Thymus (tissue), 11 donors: ENCODE results near the gene AUH. TPM values are rescaled to one million over a fixed set of nuclear protein-coding genes. Genes with fewer than 3 reads are reported as not detected.

ENCODE experiments used
- DNase-seq, 9 donors: peaks; one replicate each; pipeline ENCODE4 v3.0.0-alpha.2; 2013; ENCODE audit warnings: low spot score in 9 of 9, low read depth in 6 of 9, missing footprints in 1 of 9
- H3K27ac ChIP-seq, 2 donors: one replicate each; pipeline ENCODE4 v1.5.1; 2013; ENCODE audit warnings: control low read depth in 1 of 2, low read depth in 1 of 2, low read length in 1 of 2, mild to moderate bottlenecking in 1 of 2, moderate library complexity in 1 of 2
- H3K27me3 ChIP-seq, 2 donors: one replicate each; pipeline ENCODE4 v1.5.1; 2013; ENCODE audit warnings: low read length in 1 of 2; ENCODE audit not compliant: control insufficient read depth in 2 of 2, insufficient read depth in 1 of 2
- H3K36me3 ChIP-seq, 2 donors: one replicate each; pipeline ENCODE4 v1.5.1; 2013; ENCODE audit warnings: low read length in 1 of 2, mild to moderate bottlenecking in 1 of 2, moderate library complexity in 1 of 2; ENCODE audit not compliant: control insufficient read depth in 2 of 2, insufficient read depth in 2 of 2
- H3K4me1 ChIP-seq, 2 donors: one replicate each; pipeline ENCODE4 v1.5.1; 2013; ENCODE audit warnings: low read length in 2 of 2; ENCODE audit not compliant: control insufficient read depth in 2 of 2, insufficient read depth in 2 of 2
- H3K4me3 ChIP-seq, 2 donors: one replicate each; pipeline ENCODE4 v1.5.1; 2013; ENCODE audit warnings: low read length in 2 of 2, control low read depth in 1 of 2, mild to moderate bottlenecking in 1 of 2
- H3K9me3 ChIP-seq, 2 donors: one replicate each; pipeline ENCODE4 v1.5.1; 2013; ENCODE audit warnings: low read length in 1 of 2, mild to moderate bottlenecking in 1 of 2; ENCODE audit not compliant: control insufficient read depth in 2 of 2, insufficient read depth in 1 of 2
- WGBS: extraction: QIAGEN DNeasy Blood & Tissue Kit; methylation state at CpG from one replicate; pipeline ENCODE4 v1.1.7; 2013; 5-methylcytosine and 5-hydroxymethylcytosine counted together
- polyA plus RNA-seq: library from polyadenylated mRNA; stranded (reverse); fragments of 200-250 nt; gene quantifications from one replicate; pipeline ENCODE4 v1.2.3, GENCODE V29; 2013
- total RNA-seq: library from RNA; stranded (reverse); fragments of 120-200 nt; gene quantifications from one replicate; pipeline ENCODE4 v1.2.4, GENCODE V29; 2013
- donor health status: healthy.

The AUH gene
- total and polyA plus RNA-seq, 2 donors = 14.2 to 41.5 TPM

GRCh38 chr9:91301161-91301560, 60.6 kb downstream of the AUH start:
- no peak for DNase-seq
- Histone ChIP-seq H3K27ac (no peak overlapping the region), H3K4me3 (no peak overlapping the region), H3K36me3 (peaks cover 0 to 2% of the 10 kb centered on the region in 2 donors), H3K9me3 (no peaks in the 10 kb centered on the region), H3K27me3 (no peaks in the 10 kb centered on the region), H3K4me1 (no peaks in the 10 kb centered on the region)
- whole genome bisulfite sequencing = 94% methylated on average over 5 of the region's 5 CpGs

DNA sequence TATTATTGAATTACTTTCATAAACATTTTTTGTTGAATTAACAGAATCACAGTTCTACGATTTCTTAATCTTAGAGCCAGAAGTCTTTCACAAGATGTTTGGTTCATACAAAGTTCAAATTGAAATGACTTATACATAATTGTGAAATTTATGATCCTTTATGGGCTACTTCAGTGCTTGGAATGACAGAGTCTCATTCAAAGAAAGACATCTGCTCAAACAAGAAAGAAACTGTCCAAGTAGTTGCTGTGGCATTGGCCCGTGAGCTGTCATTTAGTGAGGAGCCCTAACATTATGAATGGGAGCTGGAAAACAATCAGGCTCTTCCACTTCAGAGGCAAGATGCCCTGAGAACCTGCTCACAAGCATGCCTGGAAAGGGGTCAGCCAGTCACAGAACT, 63.4 kb downstream of the AUH start:
- no peaks in the 10 kb centered on the region for H3K9me3 ChIP-seq
- H3K4me3 ChIP-seq = no peak overlapping the region
- WGBS = 90% methylated on average over 2 of the region's 2 CpGs
- H3K27me3 ChIP-seq = no peaks in the 10 kb centered on the region
- no peaks in the 10 kb centered on the region for H3K4me1 ChIP-seq
- DNase-seq = no peak
- no peak overlapping the region for H3K27ac ChIP-seq
- H3K36me3 ChIP-seq = peaks cover 7 to 17% of the 10 kb centered on the region in 2 donors

- Histone ChIP-seq H3K36me3 (peaks cover 7 to 17% of the 10 kb centered on the region in 2 donors), H3K9me3 (no peaks in the 10 kb centered on the region), H3K27me3 (no peaks in the 10 kb centered on the region), H3K4me1 (no peaks in the 10 kb centered on the region), H3K27ac (no peak overlapping the region), H3K4me3 (no peak overlapping the region)
- DNase-seq = no peak
- WGBS = 100% methylated on average over 1 of the region's 1 CpG
These were observed 64.4 kb downstream of the AUH start for GRCh38 chr9:91297306-91297705.

DNA sequence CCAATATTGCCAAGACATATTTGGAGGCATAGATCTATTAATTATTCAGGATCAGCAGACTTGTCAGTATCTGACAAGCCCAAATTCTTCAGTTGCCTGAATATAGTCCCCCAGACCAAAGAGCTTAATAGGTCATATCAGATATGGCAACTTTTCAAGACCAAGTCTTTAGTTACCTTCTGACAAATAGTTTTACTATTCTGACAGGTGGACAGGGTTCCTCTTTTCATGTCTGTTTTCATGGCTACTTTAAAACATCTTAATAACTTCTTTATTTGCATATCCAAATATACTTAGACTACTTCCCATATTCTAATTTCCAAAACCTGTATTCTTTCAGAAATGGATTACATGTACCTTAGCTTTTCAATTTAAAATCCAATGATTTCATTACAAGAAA, 65.4 kb downstream of the AUH start:
- Histone ChIP-seq H3K9me3 (no peaks in the 10 kb centered on the region), H3K27me3 (no peaks in the 10 kb centered on the region), H3K4me1 (no peaks in the 10 kb centered on the region), H3K27ac (no peak overlapping the region), H3K4me3 (no peak overlapping the region), H3K36me3 (peaks cover 7 to 20% of the 10 kb centered on the region in 2 donors)
- no peak for DNase-seq

- H3K4me3 ChIP-seq = no peak overlapping the region
- H3K9me3 ChIP-seq = no peaks in the 10 kb centered on the region
- no peak for DNase-seq
- H3K4me1 ChIP-seq = no peaks in the 10 kb centered on the region
- peaks cover 7 to 25% of the 10 kb centered on the region in 2 donors for H3K36me3 ChIP-seq
- no peaks in the 10 kb centered on the region for H3K27me3 ChIP-seq
- no peak overlapping the region for H3K27ac ChIP-seq
- 97% methylated on average over 2 of the region's 2 CpGs for WGBS
These were observed 66.4 kb downstream of the AUH start for GRCh38 chr9:91295357-91295756.

DNA sequence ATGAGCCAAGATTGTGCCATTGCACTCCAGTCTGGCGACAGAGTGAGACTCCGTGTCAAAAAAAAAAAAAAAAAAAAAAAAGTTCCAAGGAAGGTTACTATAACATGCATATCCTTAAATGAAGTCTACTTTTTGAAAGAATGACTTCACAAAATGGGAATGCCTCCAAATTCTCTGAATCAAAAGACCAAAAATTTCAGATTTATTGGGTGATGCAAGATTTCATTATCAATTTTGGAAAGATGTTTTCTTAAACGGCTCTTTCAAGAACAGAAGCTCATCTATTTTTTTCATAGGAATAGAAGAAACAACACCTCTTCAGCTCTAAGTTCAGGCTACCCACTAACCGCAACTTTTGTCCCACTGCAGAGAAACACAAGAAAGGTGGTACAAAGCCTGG, 69.9 kb downstream of the AUH start:
- Histone ChIP-seq H3K36me3 (peaks cover 7 to 27% of the 10 kb centered on the region in 2 donors), H3K27me3 (no peaks in the 10 kb centered on the region), H3K4me3 (no peak overlapping the region), H3K9me3 (no peaks in the 10 kb centered on the region), H3K27ac (no peak overlapping the region), H3K4me1 (no peaks in the 10 kb centered on the region)
- no peak for DNase-seq
- 97% methylated on average over 4 of the region's 4 CpGs for WGBS

DNA sequence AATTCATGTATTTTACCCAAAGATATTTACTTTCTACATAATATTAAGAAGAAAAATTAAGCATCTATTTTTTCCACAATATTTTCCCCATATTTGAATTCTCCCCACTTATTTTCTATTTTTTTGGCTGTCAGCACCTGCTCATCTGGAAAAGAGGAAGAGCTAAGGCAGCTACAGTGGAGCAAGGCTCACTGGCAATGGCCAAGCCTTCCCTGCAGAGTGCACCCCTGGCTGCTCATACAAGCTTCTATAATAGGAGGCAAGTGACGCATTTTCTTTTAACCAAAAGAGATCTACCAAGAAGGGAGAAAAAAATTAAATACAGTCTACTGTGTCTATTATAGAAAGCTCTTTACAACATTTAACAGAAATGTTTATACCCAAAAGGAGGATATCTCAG, 72.5 kb downstream of the AUH start:
- Histone ChIP-seq H3K36me3 (peaks cover 0 to 15% of the 10 kb centered on the region in 2 donors), H3K9me3 (no peaks in the 10 kb centered on the region), H3K4me3 (no peak overlapping the region), H3K4me1 (no peaks in the 10 kb centered on the region), H3K27me3 (no peaks in the 10 kb centered on the region), H3K27ac (no peak overlapping the region)
- 96% methylated on average over 1 of the region's 1 CpG for WGBS
- no peak for DNase-seq

GRCh38 chr9:91285729-91286353, 75.9 kb downstream of the AUH start:
- 81% methylated on average over 6 of the region's 6 CpGs for WGBS
- Histone ChIP-seq H3K4me1 (no peaks in the 10 kb centered on the region), H3K9me3 (no peaks in the 10 kb centered on the region), H3K27me3 (no peaks in the 10 kb centered on the region), H3K36me3 (peaks cover 0 to 4% of the 10 kb centered on the region in 2 donors), H3K4me3 (no peak overlapping the region), H3K27ac (no peak overlapping the region)
- DNase-seq = no peak

GRCh38 chr9:91282292-91282691, 79.4 kb downstream of the AUH start:
- Histone ChIP-seq H3K36me3 (no peaks in the 10 kb centered on the region), H3K4me3 (no peak overlapping the region), H3K4me1 (no peaks in the 10 kb centered on the region), H3K9me3 (no peaks in the 10 kb centered on the region), H3K27me3 (no peaks in the 10 kb centered on the region), H3K27ac (no peak overlapping the region)
- WGBS = over 99% methylated on average over 3 of the region's 3 CpGs
- DNase-seq = no peak
